Activated CD8-positive, alpha-beta memory T cell treated with anti-CD3 and anti-CD28 coated beads, Interleukin-2, amount 50 U/mL, for 48 hours (primary cell): ENCODE data around the gene DLG2.

ENCODE experiments used
- DNase-seq: peaks from one replicate; pipeline ENCODE4 v3.0.0-alpha.2; 2020

Gene DLG2

DNA sequence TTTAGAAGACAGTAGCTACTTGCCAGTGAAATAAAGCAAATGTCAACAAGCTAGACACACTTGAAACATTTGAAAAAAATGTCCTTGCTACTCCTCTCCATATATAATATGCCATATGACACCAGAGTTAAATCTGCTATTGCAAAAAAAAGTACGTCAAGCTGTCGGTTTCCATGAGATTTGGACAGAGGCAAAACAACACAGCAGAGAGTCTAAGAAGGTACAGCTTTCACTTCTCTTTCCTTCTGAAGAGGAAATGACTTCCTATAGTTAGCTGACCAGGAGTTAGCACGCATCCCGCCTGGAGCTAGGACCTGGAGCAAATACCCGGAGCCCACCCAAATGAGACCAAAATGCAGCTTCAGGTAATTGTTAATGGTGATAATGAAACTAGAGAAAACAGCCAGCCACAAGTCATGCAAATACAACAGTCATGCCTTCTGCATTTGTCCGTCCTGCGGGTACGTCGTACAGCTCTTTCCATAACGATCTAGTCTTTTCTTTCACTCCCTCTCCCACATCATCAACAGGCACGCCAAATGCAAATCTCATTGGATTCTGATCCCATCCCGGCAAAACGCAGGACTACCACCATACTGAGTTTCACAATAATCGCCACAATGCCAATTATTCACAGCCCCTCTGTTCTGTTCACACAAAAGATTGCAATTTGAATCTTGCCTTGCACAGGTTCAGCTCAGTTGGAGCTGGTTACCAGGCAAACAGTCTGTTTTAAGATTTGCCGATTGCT lies 1945.9 kb downstream of the DLG2 start:
- DNase-seq: no peak

DNA sequence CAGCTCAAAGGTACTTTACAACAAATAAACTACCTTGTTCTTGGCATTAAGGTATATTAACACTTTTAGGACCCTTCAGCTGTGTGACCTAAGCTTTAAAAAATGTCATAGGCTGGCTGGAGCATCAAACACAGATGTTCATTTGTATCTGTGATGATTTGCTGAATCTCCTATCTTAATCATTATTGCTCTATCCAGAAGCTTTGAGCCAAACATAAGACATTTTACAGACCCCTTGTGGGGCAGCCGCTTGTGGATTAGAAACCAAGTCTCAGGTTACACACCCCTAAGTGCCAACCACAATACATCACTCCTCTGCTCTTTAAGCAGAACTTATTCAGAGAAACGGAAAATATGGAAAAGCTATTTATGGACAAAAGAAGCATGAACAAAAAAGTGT lies 1946.8 kb downstream of the DLG2 start:
- DNase-seq: no peak

DNA sequence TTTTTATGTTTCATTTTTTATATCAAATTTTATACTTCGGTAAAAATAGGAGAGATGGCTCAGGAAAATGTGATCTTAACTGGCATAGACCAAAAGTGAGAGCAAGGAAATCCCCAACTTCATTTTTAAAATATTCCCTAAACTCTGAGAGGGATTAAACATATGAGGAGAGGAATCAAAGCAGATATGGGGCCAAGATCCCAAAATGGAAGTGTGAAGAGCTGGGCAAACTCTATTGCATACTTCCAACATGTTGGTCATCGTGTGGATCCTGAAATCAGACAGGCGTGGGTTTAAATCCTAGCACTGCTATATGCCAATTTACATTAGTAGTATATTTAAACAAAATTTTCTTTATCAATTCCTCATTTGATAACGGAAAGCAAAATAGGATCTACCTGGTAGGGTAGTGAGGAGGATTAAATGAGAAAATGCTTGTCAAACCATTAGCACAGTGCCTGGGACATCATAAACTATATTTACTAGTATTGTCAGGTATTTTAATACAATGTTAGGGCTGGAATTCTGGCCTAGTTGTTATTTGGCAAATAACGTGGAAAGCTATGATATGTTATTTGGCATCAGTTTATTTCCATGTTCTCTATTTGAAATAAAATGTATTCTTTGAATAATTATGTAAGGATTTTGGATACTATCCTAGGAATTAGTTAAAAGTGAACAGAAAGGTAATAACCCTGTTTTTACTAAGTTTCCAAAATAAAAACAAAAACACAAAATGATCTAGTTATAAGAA lies 1948.1 kb downstream of the DLG2 start:
- no peak for DNase-seq

DNA sequence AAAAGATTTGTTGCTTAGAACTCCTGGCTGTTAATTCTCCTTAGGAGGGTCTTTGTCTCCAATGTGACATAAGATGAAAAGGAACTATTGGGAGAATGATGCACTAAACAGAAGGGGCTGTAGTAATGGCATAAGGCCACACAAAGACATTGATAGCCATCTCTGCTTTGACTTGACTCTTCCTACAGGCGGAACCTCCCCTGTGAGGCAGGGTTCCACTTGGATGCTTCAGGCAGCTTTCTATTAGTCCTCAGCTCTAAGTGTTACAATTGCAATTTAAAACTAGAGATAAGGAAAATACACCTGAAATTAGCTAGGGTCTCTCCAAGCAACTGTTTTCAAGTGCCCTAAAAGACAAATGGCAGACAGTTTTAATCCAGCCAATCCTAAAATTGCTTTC lies 1949.4 kb downstream of the DLG2 start:
- DNase-seq: no peak

DNA sequence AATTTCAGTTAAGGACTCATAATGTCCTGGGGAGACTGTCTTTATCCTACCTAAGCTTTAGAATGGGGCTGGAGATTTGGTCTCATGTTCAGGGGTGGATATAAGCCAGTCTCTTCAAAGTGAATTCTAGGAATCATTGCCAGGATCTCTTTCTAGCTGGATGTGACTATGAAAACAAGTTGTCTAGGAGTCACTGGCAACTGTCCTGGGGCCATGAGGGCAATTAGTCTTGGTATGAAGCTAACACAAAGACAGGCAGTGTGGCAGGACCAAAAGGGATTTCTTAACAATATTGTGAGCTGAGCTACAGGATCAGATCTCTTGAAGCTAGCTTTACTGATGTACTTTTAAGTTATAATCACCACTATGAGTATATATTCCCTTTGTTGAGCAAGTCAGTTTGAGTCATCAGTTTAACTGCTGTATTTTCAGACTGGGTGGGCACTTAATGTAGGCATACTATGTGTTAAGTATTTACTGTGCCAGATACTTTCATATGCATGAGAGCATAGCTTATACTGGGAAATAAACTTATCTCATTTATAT lies 1951.0 kb downstream of the DLG2 start:
- DNase-seq: no peak

DNA sequence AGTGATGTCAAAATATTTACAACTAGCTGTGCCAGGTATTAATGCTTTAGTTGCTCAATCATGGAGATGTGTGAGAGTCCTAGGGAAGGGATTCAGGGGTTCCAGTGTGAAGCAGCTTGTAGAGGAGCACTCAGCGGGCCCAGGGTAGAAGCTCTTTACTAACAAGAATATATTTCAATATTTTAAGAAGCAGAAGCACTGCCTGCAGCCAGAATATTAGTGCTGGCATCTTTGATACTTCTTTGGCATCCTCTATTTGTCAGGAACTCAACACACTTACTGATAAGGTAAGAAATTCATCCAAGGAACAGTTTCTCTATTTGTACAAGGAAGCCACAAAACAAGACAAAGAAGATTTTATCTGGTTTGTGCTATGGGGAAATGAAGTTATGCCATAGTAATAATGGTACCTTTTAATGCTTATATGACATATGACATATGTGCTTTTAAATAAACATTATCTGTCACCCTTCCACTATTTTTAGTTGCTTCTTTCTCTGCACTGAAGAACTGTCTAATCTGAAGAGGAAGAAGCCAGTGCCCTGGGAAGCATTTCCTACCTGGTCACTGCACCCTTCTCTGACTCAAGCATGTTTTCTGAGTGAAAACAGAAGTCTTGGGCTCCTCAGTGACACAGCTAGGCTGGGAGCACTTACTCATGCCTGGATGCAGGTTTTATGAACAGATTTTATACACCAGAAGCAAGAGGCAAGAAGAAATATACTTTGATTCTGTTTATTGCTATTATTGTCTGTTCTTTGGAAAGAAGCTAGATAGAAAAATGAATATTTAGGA lies 1952.8 kb downstream of the DLG2 start:
- no peak for DNase-seq

DNA sequence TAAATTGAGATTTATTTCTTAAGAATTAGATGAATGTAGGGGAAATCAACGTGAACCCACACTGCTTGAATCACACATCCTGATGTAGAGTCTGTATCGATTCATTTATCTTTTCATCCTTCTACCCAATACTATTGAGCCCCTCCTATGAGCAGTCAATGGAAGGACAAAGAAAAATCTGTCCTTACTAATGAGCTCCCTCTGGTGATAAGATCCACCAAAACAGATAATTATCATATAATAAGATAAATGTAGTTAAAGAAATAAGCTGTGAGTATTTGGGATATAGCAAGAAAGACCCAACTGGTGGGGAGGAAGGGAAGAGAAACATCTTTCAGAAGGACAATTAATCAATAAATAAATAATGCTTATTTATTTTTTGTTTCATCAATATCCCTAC lies 1955.9 kb downstream of the DLG2 start:
- no peak for DNase-seq

DNA sequence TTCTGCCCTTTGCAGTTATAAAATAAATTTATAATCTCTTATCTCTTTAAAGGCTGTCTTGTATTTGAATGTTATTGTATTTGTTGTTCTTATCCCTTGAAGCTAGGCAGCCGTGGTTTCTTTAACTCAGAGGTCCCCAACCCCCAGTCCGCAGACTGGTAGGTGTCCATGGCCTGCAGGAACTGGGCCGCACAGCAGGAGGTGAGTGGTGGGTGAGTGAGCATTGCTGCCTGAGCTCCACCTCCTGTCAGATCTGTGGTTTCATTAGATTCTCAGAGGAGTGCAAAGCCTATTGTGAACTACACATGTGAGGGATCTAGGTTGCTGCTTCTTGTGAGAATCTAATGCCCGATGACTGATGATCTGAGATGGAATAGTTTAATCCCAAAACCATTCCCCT lies 1961.0 kb downstream of the DLG2 start:
- DNase-seq: no peak

DNA sequence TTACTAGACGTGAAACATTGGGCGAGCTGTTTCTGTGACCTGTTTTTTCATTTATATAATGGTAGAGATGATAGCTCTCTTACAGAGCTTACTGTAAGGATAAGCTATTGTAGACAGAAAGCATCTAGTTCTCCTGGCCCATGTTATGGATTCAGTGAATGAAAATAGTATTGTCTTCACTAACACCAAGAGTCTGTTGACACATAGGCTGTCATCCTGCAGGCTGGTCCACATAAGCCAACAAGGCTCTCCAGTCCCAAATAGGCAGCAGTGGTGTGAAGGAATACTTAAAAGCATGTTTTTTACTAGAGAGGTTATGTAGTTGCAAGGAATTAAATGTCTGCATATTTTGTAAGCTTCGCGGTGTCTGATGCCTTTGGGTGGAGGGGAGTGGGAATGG lies 1963.2 kb downstream of the DLG2 start:
- no peak for DNase-seq

DNA sequence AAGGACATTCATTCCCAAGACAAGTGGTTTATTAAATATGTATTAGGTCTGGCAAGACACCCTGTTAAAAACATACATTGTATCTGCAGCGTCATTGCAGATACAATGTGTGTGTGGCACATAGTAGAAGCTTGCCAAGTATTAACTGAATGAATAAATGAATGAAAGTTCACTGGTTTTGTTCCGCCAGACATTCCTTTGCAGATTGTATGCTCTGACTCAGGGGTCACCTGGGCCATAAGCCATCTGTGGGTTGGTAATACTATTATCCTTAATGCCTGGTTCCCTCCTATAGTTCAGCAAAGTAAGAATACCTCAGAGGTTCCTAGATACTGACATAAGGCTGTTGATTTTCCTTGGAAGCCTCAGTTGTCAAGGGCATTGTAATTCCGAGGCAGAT lies 1963.7 kb downstream of the DLG2 start:
- no peak for DNase-seq

DNA sequence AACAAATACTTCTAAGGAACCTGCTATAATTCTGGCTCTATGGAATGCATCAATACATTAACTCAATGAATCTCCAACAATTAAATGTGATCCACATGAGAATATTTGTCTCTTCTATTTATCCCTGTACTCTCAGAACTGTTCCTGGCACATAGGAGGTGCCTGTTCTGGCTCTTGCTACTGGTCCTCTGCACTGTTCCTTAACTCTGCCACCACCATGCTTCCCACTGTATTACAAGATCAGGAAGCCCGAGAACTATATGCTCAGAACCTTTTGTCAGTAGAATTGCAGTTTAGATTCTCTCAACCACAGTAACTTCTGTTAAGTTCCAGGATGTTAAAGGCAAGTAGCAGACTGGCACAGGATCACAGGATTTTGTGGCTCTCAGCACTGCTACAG lies 1964.7 kb downstream of the DLG2 start:
- DNase-seq: no peak

DNA sequence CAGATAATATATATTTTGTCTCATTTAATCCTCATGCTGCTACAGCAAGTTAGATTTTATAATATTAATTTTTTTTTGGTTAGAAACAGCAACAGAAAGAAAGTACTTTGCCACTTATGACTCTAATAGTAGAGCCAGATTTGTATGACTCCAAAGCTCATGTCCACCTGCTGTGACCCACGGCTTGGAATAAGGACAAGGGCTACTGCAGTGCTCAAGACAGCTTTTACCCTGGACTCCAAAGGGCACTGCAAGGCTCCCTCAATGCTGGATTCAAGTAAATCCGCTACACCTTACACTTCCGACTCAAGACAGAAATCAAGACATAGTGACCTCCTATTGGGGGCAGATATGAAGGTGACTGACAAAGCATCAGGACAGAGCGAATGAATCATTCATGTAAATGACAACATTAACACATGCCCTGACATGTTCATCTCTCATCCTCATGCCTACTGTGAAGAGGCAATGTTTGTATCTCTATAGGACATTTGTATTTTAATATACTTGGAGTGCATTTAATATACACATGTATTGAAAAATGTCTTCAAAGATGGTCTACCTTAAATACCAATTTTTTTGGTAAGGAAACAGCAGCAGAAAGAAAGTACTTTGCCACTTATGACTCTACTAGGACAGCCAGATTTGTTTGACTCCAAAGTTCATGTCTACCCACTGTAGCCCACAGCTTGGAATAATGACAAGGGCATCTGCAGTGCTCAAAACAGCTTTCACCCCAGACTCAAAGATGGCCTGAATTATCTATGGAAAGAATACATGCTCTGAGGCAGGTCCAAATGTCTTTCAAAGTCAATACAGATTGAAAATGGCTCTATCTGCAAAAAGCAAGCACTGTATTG lies 1965.4 kb downstream of the DLG2 start:
- no peak for DNase-seq

DNA sequence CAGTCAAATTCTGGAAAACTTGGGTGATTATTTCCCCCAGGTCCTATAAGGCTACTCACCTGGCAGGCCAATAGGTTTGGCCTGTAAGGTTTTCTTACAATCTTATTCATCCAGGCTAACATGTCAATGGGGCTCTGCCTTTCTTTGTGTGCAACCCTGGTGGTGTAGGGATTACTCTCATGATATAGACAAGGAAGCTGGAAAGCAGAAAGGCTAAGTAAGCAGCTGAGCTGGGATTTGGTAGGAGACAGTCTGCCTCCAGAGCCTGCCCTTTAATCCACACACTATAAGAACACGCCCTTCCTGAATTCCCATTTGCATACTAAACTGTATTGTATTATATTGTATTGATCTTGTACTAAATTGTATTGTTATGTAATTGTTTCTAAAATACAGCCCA lies 1967.7 kb downstream of the DLG2 start:
- no peak for DNase-seq

DNA sequence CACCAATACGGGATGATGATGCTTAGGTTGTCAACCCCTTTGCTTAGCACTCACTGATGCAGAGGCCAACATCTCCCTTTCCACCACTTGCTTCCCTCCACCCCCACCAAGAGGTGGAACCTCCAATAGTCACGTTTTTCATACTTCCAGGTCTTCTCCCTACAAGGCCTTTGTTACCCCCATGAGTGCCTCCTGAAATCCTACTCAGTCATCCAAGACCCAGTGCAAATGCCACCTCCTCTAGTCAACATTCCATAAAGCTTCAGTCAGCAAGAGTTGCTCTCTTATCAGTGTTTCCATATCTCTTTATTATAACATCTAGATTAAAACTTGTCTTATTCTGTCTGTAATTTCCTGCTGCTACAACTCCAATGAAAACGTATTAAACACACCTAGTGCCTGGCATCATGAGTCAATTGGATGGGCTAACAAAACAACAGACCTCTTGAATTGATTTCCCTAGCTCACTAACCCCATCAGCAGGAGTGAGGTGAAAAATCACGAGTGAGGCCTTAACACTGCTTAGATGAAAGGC lies 1970.3 kb downstream of the DLG2 start:
- no peak for DNase-seq

DNA sequence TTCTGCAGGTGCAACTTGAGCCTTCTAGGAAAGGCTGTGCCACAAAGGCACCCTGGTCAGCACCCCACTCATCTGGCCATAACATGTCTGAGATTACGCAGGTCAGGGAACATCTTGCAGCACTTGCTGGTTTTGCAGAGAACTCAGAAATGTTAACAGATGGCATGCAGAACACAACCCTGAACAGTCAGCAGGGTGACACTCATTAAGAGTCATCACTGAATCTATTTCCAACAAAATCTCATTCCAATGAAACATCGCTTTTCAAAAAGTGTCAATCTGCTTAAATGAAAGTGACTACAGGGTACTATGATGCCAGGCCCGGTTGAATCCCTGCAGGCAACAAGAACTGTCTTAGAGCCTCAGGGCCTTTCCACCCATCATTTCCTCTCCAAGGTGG lies 1971.2 kb downstream of the DLG2 start:
- DNase-seq: no peak

DNA sequence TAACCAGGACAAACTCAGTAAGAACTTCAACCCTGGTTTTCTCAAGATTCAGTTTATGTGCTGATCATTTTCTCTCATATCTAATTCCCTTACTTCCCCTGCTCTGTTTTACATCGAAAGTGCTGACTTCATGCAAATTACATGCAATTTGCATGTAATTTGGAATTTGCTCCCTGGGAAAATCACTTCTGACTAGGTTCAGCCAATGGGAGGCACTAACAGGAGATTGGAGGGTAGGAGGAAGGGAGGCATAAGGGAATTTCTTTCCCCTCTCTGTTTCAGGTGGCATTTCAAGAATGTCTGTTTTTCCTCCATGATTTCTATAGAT lies 1977.7 kb downstream of the DLG2 start:
- no peak for DNase-seq

DNA sequence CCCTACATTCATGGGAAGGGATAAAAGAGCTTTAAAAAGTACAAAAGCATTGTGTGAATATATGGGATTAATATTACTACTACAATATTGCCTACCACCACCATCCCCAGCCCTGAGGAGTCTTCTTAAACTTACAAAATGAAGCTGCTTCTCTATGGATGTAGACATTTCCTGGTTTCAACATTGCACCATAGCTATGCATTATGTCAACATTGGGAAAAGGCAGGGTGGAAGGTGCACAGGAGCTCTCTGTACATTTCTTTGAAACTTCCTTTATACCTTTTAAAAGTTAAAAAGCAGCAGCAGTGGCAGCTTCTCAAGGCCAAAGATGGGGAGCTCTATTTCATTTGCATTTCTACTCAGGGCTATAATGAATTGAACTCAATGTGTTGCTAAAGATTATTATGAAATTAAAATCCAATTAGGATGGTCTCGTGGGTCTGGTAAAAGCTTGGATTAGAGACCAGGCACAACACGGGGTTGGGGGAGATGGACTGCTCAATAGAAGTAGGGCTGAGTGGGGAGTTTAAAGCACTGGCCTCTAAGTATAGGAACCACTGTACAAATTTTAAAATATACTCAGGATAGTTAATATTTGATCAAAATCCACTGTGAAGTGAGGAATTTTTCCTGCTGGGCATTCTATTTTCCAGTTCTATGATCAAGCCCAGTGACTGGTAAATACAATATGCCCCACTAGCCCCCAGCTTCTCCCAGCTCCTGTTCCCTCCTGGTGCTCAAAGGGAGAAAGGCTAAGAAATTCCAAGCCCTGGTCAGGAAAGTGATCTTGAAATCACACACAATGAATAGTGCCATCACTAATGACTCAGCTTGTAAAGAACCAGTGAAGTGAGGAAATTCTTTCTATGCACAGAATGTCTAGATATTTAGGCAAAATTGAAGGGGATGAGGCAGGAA lies 1978.3 kb downstream of the DLG2 start:
- no peak for DNase-seq

DNA sequence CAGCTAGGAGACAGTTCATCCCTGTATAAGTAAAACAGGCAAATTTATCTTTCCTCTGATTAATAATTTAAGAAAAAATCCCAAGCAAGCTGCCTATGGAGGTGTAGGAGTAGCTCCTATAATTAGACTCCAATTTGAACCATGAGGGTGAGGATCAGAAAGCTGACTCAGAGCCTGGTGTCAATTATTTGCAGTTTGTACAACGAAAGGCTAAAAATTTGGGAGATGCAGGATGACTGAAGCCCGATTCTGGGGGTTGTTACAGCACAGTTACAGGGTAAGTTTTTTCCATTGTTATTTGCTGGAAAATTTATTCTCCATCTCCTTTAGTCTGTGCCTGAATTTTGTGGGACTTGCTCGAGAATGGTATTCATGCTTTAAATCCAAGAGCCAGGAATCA lies 1981.6 kb downstream of the DLG2 start:
- no peak for DNase-seq

DNA sequence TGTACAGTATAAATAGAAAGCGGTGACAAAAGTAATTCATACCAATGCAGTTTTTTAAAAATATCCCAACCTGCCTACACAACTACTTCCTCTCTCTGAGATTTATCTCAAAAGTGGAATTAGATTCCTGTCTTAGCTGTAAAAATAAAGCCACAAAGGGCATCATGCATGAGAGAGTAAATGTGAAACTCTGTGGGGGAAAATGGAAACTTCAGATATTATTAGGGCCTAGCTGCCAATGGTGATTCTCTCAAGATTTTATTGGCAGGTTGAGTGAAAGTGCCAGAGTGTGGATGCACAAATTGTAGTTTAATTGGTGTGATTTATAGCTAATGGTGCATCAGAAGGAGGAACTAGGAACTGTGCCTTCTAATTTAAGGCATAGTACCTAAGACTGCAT lies 1984.0 kb downstream of the DLG2 start:
- no peak for DNase-seq

DNA sequence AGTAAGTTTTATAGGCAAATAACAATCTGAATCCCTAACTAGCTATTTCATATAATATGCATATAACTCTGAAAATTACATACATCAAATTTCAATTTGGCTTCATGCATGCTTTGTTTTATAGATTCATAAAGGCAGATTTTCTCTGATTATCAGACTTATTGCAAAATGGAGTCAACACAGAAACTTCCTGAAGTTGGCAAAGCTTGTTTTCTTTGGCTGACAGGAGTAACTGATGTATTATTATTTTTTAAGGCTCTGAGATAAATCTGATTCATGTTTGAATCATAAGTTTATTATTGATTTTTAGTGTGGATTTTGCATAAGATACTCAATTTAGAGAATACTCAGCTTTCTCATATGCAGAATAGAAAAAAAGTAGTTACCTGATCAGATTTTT lies 1984.6 kb downstream of the DLG2 start:
- DNase-seq: no peak

DNA sequence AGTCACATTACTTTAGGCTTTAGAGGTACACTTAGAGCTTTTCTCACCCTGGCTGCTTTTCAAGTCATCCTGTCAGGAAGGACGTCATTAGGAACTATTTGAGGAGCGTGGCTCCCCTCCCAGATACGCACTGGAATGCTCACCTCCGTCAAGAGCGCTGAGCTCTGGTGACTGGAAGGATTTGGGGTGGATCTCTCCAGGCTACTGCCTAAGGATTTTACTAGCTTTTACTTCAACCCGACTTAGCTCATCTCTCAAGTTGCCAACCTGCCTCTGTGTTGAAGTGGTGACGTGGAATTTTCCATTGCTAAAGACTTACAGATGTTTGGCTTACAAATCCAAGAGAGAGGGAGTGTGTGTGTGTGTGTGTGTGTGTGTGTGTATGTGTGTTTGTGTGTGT lies 1985.6 kb downstream of the DLG2 start:
- DNase-seq: no peak
